HG03108 (cell line): ENCODE results near the gene ABI3.
A peak's percentile ranks its signal among the peaks of the same experiment; 100 is the strongest.

Experiments
- ATAC-seq: cut with Tn5 transposase; IDR thresholded peaks from one replicate; pipeline ENCODE4 v1.9.1; 2021; ENCODE audit warnings: moderate library complexity; ENCODE audit not compliant: unreplicated experiment

The ABI3 gene

DNA sequence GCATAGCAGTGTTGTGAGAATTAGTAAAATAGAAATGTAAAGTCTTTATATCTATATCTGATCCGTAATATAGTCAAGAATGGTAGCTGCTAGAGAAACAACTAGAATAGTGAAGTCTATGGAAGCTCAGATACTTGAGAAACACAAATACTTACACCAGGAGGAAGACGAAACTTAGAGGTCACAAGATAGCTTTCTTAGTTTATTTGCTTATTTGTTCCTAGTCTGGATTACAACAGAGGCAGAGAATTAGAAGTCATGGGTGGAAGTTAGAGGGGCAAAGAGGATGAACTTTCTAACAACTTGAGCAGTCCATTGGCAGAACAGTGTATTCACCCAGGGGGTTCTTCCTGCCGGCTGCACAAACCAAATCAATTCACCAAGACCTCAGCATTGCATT is 14.0 kb upstream of the ABI3 start:
- ATAC-seq = no peak

DNA sequence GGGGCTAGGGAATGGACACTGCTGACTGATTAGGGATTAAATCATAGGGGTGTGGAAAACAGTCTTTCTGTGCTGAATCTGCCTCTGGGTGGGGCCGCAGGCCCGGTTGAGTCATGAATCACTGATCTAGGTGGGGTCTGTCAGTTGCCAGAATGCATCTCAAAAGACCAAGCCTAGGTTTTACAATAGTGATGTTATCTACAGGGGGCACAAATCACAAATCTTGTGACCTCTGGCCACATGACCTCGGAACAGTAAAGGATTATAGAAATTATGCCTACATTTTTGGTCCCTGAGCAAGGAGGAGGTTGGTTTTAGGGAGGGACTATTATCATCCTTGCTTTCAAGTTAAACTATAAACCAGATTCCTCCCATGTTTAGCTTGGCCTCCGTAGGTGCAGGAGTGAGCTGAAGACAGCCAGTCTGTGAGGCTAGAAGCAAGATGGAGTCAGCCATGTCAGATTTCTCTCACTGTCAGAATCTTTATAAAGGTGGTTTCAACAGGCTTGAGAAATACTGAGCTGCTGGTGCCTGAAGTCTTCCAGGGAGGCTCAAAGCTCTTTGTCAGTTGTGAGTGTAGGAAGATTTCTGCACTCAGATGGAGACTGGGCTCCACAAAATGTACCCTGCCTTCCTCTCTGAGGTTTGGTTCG is 13.0 kb upstream of the ABI3 start:
- no peak for ATAC-seq

DNA sequence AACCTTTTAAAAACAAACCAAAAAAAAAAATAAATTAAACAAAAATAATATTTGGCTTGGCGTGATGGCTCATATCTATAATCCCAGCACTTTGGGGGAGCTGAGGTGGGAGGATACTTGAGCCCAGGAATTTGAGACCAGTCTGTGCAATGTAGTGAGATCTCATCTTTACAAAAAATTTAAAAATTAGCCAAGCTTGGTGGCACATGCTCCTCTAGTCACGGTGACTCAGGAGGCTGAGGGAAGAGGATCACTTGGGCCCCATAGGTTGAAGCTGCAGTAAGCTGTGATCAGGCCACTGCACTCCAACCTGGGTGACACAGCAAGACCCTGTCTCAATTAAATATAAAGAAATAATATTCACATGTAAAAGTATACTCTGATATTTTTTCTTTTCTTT is 12.3 kb upstream of the ABI3 start:
- ATAC-seq = no peak

DNA sequence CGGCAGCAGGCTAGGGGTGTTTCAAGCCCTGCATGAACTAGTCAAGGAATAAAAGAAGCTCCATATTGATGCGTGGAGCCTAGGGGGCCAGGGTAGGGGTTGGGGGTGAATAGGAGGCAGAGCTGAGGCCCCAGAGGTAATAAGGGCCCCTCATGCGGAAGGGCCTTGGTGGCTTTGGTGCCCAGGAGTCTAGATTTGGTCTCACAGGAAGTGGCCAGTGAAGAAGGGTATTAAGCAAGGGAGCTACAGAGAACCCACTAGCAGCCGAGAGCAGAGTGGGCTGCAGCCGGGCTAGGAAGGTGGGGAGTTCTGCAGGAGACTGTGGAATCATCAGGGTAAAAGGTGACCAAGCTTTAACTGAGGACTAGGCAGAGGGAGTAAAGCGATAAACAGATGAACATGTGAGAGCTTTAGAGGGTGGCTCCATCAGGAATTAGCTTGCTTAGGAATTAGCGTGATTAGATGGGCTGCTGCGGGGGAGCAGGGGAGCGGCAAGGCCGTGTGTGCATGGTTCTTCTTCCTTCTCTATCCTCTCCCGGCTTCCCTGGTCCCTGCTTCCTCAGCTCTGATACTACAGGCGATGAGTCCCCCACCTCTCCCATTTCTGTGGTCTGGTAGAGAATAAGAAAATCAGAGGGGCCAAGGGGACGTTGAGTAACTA is 10.0 kb upstream of the ABI3 start:
- ATAC-seq = no peak

DNA sequence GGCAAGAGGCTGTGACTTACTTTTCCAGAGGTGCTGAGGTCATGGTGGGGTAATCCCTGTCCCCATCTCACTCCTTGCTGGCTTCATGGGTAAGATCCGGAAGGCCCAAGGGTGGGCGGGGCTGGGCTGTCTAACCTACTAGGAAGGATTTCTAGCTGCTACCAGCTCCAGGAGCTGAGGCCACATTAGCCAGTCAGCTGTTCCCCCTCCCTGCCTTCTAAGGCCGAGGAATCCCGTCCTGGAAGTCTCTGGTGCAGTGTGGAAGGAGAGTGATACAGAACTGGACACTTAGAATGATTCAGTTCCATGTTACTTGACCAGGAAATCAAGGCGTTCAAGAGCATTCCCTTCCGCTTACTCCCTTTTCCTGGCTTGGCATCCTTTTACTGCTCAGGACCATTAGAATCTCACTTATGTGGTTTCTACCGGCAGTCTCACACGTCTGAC is 9.0 kb upstream of the ABI3 start:
- no peak for ATAC-seq

DNA sequence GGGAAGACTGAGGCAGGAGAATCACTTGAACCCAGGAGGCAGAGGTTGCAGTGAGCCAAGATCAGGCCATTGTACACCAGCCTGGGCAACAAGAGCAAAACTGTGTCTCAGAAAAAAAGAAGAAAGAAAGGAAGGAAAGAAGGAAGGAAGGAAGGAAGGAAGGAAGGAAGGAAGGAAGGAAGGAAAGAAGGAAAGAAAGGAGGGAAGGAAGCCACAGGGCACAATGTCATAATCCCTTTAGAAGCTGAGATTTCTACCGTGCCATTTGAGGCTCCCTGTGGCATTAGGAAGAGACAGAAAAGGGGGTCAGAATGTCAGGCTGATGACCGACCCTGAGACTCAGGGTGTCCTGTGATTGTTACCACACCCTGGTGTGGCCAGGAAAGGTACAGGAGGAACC is 6.7 kb upstream of the ABI3 start:
- no peak for ATAC-seq

DNA sequence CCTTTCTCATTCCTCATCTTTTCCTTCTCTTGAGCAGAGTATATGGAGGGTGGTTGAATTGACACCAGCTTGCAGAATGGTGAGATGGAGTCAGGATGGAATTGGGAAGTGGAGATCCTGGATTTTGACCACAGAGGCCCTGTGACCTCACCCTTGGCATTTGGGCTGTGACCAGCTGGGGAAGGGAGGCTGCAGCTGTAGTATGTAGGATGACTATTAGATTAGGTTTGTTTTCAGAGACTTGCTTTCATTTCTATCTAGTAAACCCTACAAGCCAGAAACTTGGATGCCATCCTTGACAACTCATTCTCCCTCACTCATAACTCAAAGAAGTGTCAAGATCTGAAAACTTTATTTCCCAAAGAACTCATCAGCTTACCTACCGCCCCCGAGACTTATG is 6.0 kb upstream of the ABI3 start:
- ATAC-seq = no peak

DNA sequence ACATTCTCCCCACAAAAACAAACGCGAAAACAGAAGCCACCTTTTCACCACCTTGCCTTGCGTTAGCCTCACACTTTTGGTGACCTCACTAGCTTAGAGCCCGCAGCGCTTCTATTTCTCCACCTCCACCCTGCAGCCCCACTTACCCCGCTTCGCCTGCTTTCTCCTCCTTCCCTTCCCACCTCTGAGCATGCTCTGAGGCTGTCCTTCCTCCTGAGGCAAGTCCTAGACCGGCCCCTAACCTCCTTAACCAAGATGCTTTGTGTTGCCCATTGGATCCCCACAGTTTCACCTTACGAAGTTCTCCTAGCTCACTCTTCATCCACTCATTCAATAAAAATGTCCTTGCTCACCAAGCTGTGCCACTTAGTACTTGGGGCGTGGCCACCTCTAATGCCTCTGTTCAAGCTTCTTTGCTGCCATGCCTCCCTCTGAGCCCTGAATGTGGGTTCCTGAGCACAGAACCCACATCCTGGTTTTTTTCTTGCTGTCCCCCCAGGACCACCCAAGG is 1.4 kb upstream of the ABI3 start:
- no peak for ATAC-seq

DNA sequence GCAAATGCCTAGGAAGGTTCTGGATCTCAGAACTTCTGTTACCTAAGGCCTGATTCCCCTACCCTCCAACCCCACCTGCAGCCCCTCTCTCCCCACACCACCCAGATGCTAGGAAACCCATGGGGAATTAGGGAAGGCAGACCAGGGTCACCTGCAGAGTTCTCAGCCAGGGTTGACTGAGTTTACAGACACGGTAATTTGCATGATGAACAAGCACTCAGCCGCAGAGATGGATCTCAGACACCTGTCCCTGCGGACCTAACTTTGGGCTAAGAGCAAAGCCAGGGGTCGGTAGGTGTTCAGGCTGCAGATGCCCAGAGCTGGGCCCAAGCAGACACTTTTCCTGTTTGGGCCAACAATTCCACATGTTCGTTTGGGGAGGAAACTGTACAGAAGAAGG is 2.9 kb downstream of the ABI3 start:
- no peak for ATAC-seq

DNA sequence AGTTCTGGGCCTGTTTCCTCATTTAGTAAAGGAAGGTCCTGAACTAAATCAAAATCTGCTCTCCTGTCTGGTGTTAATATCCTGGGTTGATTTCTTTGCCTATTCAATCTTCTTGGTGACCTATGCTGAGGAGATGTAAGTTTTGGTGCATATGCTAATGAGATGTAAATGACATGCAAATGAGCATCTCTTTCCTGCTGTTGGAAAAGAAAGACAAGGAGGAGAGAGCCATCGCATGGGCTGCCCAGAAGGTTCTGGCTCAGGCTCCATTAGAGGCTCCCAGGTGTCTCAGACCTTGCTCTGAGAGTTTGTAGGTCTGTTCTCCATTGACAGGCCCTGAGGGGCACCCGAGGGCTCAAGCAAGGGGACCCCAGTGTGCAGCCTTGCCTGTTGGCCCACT is 3.3 kb downstream of the ABI3 start:
- ATAC-seq = no peak

DNA sequence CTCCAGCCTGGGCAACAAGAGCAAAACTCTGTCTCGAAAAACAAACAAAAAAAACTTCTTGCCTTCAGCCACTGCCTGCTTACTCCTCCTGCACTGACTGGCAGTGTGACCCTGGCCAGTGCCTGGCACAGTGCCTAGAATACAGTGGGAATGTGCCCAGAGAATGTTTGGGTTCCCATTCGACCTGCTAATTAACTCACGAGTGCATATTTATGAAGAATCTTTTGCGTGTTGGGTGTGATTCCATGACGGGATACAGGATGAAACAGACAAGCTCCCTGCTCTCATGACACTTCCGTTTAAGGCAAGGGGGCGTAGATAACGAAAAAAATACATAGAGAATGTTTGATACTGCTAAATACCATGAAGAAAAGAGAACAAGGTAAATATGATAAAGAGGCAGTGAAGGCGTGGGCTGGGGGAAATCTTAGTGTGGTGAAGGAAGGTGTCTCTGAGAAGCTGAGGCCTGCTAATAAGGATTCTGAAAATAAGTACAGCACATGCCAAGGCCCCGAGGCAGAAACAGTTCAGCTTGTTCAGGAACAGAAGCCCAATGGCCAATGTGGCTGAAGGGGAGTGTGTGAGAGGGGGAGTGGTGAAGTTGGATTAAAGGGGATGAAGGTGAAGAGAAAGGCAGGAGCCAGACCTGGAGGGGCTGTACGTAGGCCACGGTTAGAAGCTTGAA is 4.3 kb downstream of the ABI3 start:
- ATAC-seq = no peak

DNA sequence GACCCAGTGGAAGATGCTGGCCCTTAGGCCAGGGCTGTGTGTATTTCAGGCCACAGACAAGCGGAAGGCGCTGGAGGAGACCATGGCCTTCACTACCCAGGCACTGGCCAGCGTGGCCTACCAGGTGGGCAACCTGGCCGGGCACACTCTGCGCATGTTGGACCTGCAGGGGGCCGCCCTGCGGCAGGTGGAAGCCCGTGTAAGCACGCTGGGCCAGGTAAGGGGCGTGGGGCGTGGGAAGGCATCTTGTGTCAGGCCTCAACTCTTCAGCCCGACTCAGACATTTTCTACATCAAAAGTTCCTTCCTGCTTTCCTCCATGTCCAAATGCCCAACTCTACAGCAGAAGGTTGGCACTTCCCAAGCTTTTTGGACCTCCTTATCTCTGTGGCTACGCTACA is 6.0 kb downstream of the ABI3 start:
- no peak for ATAC-seq

DNA sequence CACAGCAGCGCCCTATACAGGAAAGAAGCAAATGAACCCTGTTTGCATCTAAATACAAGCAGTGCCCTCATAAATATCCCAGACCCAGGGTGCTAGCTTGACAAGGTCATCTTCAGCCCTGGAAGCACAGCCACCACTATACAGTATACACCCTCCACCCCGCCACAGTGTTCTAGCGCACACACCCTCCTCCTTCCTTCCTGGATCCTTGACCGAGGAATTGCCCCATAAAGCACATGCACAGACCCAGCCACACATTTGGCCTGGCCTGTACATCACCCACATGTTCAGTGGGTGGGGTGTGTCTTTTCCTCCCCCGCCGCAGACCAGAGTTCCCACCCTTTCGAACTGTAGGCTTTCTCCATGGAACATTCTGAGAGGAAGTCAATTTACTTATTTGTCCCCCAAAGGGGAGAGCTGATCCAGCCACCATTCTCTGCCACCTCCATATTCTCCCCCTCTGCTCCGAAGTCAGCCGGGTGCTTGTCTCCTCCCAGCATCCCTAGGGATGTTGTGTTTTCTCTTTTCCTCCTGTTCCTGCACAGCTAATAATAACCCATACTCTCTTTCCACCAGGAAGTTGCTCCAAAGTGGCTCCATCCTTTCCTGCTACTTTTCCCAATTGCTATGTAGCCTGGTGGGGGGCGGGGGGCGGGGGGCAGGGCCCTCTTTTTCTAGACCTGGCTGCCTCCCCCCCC is 6.6 kb downstream of the ABI3 start:
- ATAC-seq = no peak

DNA sequence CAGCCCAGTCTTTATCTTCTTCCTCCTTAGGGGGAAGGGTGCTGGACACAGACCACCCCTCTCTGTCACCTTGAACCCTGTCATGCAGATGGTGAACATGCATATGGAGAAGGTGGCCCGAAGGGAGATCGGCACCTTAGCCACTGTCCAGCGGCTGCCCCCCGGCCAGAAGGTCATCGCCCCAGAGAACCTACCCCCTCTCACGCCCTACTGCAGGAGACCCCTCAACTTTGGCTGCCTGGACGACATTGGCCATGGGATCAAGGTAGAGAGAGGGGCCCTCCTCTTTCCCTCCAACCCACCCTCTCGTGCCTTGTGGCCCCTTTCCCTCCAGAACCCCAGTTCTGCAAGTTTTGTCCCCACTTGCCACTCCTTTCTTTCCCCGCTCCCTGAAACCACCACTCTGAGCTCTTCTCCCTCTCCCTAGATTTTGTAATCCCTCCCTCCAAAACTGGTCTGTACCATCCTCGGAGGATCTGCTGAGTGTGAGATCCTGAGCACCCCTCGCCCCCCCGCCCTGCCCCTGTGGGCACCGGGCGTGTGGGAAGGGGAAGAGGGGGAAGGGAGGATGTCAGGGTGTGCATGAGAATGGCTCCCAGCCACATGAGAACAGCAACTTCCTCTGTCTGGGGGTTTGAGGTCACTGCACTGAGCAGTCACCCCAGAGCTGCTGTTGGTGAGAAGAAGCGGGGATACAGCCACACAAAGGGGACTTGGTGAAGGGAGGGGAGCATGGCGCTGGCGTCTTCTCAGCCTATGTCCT is 7.3 kb downstream of the ABI3 start:
- peak; percentile 38 for ATAC-seq

DNA sequence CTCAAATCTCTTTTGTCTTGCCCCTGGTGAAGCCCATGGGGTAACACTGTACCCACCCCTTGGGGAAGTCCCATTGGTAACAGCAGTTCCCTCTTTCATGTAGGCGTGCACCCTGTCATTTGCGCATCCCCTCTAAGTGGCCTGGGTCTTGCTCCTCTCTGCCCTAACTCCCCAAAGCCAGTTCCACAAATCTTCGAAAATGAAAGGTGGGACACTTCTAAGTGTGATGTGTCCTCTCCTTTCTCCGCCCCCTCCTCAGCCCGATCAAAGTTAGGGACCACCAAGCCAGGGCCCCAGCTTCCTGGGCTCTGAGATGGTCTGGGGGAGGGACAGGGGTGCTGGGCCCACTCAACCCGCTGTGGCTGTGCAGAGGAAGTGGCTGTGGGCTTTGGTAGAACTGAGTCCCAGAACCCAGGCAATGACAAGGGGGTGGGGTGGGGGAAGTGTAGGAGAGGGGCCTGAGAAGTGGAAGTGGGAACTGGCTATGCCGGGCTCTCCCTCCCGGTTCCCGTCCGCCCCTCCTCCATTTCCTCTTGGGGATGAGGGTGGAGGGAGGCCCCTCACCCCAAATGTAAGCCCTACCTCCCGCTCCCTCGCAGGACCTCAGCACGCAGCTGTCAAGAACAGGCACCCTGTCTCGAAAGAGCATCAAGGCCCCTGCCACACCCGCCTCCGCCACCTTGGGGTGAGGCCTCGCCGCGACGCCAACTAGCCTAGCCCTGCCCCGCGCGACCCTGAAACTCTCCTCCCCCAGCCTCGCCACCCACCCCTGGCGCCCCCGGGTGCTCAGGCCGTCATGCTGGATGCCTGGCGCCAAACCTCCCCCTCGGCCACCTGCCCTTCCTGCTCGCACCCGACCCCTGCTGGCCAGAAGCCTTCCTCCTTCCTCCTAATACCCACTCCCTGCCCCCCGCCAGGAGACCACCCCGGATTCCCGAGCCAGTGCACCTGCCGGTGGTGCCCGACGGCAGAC is 8.7 kb downstream of the ABI3 start:
- ATAC-seq = no peak

DNA sequence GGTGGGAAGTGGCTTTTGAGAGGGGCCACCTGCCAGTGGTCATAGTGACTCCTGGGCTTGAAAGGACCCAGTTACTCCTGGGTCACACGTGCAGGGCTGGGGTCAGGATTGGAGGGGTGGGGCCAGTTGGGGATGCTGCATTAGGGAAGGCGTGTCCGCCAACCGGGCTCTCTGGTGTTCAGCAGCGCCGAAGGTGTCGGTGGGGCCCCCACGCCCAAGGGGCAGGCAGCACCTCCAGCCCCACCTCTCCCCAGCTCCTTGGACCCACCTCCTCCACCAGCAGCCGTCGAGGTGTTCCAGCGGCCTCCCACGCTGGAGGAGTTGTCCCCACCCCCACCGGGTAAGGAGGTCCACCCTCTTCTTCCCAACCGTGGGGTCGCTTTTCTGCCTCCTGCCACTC is 9.5 kb downstream of the ABI3 start:
- no peak for ATAC-seq

DNA sequence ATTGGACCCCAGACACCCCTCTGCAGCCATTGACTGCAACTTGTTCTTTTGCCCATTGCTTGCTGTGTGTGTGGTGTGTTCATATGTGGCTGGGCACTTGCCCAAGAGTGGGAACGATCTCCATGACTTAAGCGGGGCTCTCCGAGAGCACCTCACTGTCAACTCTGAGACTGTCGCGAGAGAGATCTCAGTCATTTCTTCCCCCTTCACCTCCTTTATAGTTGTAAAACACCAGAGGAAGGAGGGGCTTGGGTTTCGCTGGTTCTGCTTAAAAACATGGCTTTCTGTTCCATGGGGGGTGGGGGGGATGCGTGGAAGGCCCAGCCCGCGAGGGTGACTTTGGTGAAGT is 12.6 kb downstream of the ABI3 start:
- ATAC-seq = no peak

DNA sequence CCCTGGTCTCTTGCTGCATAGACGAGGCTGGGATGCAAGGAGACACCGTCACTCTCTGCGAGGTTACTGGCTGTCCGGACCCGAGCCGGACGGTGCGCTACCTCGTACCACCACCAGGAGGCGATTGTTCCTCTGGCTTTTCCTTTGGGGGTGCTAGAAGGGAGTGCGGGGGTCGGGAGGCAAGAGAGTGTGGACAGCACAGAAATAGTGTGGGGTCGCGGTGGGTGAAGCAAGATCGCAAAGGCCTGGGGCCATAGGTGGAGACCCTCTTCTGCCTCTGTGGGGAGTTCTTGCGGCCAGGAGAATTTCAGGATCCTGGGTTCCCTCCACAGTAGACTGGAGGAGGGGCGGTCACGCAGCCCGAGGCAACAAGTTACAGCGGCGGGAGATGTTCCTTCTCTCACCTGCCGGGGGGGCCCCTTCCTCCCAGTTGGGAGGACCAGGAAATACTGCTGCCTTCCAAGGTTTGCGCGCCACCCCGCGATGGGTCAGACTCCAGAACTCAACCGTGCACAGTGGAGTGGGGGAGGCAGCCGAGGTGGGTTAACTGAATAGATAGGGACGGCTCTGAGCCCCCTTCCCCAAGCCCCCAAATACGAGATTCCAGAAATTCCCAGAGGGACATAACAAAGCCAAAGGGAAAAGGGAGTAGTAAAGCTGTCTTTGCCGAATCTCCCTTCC is 13.2 kb downstream of the ABI3 start:
- ATAC-seq = no peak
